Activated effector memory CD4-positive, alpha-beta T cell treated with anti-CD3 and anti-CD28 coated beads, Interleukin-2, amount 50 U/mL, for 16 hours (primary cell): ENCODE results near the gene DCST1.

Experiments used
- DNase-seq: peaks from one replicate; pipeline ENCODE4 v3.0.0-alpha.2; 2020

Gene DCST1

DNA sequence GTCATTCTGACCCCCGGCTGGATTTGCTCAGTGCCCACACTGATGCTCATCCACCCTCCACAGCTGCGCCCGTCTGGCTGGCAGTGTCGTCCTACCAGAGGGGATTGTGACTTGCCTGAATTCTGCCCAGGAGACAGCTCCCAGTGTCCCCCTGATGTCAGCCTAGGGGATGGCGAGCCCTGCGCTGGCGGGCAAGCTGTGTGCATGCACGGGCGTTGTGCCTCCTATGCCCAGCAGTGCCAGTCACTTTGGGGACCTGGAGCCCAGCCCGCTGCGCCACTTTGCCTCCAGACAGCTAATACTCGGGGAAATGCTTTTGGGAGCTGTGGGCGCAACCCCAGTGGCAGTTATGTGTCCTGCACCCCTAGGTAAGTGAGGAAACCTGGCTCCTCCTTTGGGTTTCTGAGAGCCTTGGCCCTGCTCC lies 24.2 kb downstream of the DCST1 start:
- DNase-seq = no peak

- no peak for DNase-seq
These were observed 27.1 kb downstream of the DCST1 start for GRCh38 chr1:155060736-155061135.

- DNase-seq = peak; percentile 98
These were observed 27.9 kb downstream of the DCST1 start for GRCh38 chr1:155061381-155062150.

GRCh38 chr1:155062151-155062686 lies 28.6 kb downstream of the DCST1 start:
- no peak for DNase-seq

DNA sequence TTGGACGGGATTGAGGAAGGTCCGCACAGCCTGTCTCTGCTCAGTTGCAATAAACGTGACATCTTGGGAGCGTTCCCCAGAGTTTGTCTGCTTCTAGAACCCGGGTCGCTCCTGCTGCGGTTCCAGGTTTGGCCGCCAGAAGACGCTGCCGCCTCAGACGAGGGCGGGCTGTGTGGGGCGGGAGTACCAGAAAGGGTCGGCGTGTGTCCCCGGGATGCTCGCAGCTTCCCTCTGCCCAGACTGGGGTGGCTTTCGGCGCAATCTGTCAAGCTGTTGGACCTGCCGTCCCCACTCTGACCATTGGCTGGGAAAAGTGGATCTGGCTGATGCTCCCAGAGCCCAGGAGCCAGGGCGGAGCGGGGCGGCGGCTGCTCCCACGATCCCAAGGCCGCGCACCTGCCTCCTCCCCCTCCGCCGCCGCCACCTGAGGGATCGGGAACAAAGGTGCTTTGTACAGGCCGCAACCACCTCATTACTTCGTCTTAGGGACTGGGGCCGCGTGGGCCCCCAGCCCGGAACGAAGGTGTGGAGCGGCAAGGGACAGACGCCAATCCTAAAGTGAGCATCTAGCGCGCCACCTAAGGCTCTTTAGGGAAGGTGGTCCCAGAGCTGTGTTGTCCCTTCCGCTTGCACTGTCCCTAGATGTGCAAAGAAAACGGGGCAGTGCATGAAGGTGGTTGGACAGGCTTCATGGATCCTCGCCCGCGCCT lies 29.2 kb downstream of the DCST1 start:
- peak; percentile 90 for DNase-seq

DNA sequence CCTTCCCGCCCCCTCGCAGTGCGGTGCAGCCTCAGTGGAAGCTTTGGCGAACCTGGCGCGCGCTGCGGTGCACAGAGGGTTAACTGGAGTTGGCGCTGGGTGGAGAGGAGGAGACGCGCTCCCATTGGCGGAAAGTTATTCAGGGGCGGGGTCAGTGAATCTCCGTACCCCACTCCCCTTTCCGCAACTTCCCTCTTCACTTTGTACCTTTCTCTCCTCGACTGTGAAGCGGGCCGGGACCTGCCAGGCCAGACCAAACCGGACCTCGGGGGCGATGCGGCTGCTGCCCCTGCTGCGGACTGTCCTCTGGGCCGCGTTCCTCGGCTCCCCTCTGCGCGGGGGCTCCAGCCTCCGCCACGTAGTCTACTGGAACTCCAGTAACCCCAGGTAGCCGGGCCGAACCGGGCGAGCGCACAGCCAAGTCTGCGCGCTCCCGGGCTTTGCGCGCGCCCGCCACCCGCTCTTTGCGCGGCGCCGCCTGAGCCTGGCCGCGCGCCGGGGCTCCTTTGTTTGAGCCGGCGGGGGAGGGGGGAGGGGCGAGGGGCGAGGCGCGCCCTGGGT lies 30.0 kb downstream of the DCST1 start, which contains the start of gene EFNA4:
Gene EFNA4, plus strand, starts transcription at position 191 of the 561 bp plus-strand sequence. Its CDS starts 84 bp downstream, at position 275.
- DNase-seq = peak; percentile 94

DNA sequence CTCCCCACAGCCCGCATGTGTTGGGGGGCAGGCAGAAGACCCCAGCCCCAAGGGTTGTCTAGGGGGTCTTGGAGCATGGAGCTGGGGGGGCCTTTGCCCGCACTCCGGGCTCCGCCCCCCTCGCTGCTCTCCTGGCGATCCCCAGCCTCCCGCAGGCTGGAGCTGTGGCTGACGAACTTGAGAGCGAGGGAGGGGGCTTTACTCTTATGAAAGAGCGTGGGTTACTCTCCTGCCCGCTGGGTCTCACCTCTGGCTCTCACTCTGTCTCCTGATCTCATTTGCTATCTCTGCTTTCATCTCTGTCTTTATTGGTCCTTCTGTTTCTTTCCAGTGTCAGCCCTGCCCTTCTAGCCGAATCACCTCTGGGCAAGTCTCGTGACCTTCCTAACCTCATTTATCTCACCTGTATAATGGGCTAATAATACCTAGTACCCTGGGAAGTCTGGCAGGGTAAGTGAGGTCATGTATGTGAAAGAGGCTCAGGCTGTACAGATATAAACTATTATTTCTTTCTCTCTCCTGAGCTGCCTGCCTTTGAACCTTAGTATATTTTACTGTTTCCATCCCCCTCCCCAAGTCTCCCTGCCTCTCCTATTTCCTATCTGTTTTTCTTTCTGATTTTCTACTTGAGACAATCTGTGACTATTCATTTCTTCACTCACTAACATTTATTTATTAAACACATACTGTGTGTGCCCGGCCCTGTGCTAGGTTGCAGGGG lies 30.6 kb downstream of the DCST1 start:
- DNase-seq = peak; percentile 73

DNA sequence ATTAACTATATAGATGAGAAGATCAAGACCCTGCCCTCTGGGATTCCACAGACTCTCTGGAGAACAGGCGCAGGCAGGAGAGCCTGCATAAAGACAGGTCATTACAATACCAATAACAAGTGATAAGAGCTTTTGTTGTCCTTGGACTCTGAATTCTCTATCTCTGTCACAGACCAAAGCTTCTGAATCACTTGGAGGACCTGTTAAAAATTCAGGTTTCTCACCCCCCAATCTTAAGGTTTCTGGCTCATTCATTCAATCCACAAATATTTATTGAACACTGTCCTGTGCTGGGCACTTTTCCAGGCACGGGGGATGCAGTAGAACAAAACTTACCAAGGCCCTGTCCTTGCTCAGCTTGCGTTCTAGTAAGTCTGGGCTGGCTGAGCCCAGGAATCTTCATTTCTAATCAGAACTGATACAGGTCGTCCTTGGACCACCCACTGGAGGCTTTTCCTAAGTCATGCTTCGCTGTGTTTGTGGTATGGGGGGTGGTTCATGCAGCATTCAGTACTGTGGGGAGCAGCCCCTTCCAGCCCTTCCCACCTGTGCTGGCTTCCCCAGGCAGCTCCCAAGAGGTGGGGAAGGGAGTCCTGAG lies 31.3 kb downstream of the DCST1 start:
- DNase-seq = no peak

DNA sequence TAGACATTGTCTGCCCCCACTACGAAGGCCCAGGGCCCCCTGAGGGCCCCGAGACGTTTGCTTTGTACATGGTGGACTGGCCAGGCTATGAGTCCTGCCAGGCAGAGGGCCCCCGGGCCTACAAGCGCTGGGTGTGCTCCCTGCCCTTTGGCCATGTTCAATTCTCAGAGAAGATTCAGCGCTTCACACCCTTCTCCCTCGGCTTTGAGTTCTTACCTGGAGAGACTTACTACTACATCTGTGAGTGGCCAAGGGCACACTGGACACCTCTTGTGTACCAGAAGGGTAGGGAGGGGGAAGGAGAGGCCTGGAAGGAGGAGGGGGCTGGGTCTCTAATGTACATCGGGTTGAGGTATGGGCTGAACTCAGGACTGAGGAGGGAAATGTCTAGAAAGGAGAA lies 33.2 kb downstream of the DCST1 start:
- DNase-seq = no peak

DNA sequence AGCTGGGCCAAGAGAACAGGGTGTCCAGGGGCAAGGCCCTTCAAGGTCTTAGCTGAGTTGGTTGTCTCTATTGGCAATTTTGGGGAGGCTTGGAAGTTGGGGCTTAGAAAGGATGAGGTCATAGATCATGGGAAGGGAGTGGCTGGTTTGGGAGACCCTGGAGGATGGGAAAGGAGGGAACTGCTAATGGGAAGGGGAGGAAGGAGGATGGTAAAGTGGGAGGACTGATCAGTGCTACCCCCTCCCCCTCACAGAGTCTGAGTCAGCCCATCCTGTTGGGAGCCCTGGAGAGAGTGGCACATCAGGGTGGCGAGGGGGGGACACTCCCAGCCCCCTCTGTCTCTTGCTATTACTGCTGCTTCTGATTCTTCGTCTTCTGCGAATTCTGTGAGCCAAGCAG lies 35.0 kb downstream of the DCST1 start:
- no peak for DNase-seq

GRCh38 chr1:155069551-155070157 lies 36.0 kb downstream of the DCST1 start:
- no peak for DNase-seq

DNA sequence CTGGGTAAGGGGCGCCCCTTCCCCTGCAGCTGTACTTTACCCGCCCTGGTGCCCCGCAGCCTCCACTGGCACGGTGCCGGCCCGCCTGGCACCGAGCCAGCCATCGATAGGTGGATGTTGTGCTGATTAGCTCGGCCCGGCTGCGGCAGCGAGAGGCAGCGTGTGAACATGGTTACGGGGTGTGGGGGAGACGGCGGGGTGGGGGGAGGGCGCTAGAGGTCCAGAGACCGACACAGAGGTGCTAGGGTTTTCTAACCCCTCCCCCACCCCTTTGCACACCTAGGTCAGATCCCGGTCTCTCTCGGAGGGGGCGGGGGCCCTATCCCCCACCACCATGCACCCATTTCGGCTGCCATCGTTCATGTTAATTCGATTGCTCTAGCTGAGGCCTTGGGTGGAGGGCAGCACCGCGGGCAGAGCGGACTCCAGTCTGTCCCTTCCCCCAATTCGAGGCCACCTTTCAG lies 36.6 kb downstream of the DCST1 start:
- DNase-seq = no peak

DNA sequence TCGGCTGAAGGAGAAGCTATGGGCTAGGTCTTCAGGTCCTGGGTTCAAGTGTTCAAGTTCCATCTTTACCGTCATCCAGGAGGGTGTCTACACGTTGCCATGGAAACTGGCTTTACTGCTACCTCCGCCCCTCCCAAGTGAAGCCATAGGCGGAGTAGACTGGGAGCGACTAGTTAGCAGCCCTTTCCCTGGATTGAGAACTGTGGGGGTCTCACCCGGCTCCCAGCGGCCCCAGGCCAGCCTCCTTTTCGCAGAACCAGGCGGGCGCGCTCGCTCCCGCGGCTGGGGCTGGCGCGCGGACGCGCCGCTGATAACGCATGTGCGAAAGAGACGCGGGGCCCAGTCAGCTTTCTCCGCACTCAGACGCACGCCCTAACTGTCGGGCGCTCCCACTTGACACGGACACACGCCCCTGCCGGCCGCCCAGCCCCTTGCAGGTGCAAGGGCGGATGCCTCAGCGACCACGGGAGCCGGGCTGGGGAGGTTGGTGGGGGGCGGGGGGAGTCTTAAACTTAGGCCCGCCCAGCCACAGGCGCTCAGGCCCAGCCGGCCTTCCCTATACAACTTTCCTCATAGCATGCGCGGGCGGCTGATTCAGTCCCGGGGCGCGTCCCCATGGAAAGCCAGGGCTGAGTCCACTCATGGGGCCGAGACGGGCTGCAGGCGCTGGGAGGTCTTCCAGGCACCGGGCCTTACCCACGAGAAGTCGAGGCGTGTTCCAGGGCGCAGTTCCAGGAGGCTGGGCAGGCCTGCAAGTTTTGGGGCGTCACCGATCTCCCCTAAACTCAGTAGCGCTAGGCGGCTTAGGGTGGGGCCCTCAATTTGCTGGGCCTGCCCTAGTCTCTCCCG lies 37.3 kb downstream of the DCST1 start:
- peak; percentile 90 for DNase-seq

GRCh38 chr1:155071701-155072100 lies 38.1 kb downstream of the DCST1 start:
- DNase-seq = no peak

DNA sequence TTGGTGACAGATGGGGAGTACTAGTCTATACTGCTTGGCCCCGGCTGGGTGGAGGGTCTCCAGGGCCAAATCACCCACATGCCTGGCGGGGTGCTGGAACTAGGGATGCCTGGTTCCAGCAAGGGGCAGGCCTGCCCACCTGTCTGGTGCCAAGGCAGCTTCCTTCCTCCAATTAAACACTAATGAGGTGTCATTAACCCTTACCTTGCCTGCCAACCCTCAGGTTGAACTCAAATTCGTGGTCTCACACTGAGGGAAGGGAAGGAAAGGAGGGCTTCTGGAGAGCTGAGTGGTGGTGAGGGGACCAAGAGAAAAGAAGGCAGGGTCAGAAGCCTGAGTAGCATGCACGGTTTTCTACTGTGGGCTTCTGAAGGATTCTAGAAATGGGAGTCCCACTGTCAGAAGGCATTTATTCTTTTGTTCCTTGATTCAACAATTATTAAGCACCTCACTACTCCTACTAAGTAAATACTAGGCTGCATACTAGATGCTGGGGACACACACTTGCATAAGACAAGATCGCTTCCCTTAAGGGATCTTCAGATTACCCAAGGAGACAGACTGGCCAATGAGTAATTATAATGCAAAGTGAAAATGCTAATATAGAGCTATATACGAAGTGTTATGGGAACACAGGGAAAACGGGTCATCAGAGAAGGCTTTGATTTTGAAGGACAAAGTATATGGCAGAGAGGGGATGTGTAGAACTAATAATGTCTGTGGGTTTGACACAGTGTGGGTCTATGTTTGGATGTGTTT lies 39.1 kb downstream of the DCST1 start:
- no peak for DNase-seq

- DNase-seq = no peak
These were observed 40.0 kb downstream of the DCST1 start for GRCh38 chr1:155073377-155074242.

DNA sequence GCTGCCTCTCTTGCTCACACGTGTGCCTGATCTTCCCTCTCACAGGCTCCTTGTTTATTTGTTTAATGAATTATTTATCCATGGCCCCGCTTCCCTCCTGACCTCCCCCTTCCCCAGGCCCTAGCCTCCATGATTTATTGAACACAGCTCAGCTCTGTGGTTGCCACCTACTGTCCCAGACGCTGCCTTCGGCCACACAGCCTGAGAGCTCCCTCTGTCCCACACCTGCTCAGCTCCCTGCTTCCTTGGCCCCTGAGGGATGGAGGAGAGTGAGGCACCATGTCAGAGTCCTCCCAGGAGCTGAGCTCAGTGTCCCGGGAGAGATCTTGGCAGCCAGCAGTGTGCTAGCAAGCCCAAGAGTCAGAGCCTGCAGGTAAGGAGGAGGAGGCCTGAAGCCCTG lies 41.9 kb downstream of the DCST1 start:
- no peak for DNase-seq

DNA sequence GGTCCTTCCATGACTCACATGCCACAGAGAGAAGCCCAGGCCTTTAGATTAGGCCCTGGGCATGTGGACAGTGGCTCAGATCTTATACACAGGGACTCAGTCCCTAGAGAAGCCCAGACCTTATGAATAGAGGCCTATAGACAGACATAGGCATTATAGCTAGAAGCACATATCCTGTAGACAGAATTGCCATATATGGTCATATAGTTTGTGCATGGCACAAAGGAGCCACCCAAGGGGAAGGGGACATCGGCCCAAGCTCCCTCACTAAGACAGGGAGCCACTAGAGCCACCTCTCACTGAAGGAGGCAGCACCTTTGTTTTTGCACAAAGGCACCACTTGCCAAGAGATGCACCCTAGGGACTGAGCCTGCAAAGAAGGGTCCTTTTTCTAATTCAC lies 42.7 kb downstream of the DCST1 start:
- no peak for DNase-seq

- no peak for DNase-seq
These were observed 43.7 kb downstream of the DCST1 start for GRCh38 chr1:155077346-155077745.
